GM21423 (cell line): ENCODE measurements around the gene DUOX1.
"Not testable (repeated sequence)": the region's sequence is repeated elsewhere in the genome, so short reads cannot be mapped to it uniquely, and the experiment has no call there.

Experiments
- ATAC-seq: cut with Tn5 transposase; IDR thresholded peaks from one replicate; pipeline ENCODE4 v1.9.1; 2021; ENCODE audit warnings: mild to moderate bottlenecking, moderate library complexity; ENCODE audit not compliant: unreplicated experiment

DUOX1 gene

GRCh38 chr15:45129651-45130129 is at the start of gene DUOX1, which contains the start of gene DUOXA1:
Gene DUOX1, plus strand, starts transcription at chr15:45129994. Its CDS starts 1,973 bp downstream, at chr15:45131967.
Gene DUOXA1, minus strand, starts transcription at chr15:45129879. Its CDS starts 6,865 bp downstream, at chr15:45123014.
- ATAC-seq: no peak

GRCh38 chr15:45080593-45080992 is 49.2 kb upstream of the DUOX1 start:
- ATAC-seq: not testable (repeated sequence)

- ATAC-seq: not testable (repeated sequence)
Measured at GRCh38 chr15:45082412-45082811, 47.4 kb upstream of the DUOX1 start.

GRCh38 chr15:45083223-45083622 is 46.6 kb upstream of the DUOX1 start:
- no peak for ATAC-seq

GRCh38 chr15:45084163-45084562 is 45.6 kb upstream of the DUOX1 start:
- no peak for ATAC-seq

- ATAC-seq: no peak
Measured at GRCh38 chr15:45087513-45087912, 42.3 kb upstream of the DUOX1 start.

- ATAC-seq: no peak
Measured at GRCh38 chr15:45088801-45089711, 40.7 kb upstream of the DUOX1 start.

- no peak for ATAC-seq
Measured at GRCh38 chr15:45089712-45090373, 40.0 kb upstream of the DUOX1 start.

GRCh38 chr15:45091161-45091560 is 38.6 kb upstream of the DUOX1 start:
- no peak for ATAC-seq

GRCh38 chr15:45091576-45091975 is 38.2 kb upstream of the DUOX1 start:
- no peak for ATAC-seq

- ATAC-seq: no peak
Measured at GRCh38 chr15:45093013-45093412, 36.8 kb upstream of the DUOX1 start.

GRCh38 chr15:45093622-45094357 is 36.0 kb upstream of the DUOX1 start:
- no peak for ATAC-seq

GRCh38 chr15:45094358-45094730 is 35.5 kb upstream of the DUOX1 start:
- ATAC-seq: no peak

- ATAC-seq: no peak
Measured at GRCh38 chr15:45095661-45096060, 34.1 kb upstream of the DUOX1 start.

GRCh38 chr15:45097466-45097865 is 32.3 kb upstream of the DUOX1 start:
- no peak for ATAC-seq

GRCh38 chr15:45099549-45100165 is 30.1 kb upstream of the DUOX1 start:
- ATAC-seq: no peak

- no peak for ATAC-seq
Measured at GRCh38 chr15:45100884-45101625, 28.7 kb upstream of the DUOX1 start.

- no peak for ATAC-seq
Measured at GRCh38 chr15:45101749-45102148, 28.0 kb upstream of the DUOX1 start.

GRCh38 chr15:45102226-45102625 is 27.6 kb upstream of the DUOX1 start:
- no peak for ATAC-seq

GRCh38 chr15:45104170-45104569 is 25.6 kb upstream of the DUOX1 start:
- not testable (repeated sequence) for ATAC-seq
